IMR-90 (cell line): ENCODE data around the gene LEKR1. TPM values are rescaled to one million over a fixed set of nuclear protein-coding genes. Genes with fewer than 3 reads are reported as not detected.

Source experiments
- ATAC-seq: fragments of 200-7000 bp; cut with Tn5 transposase; 2 replicates; pipeline ENCODE4 v1.9.1; 2020; ENCODE audit warnings: low read depth, mild to moderate bottlenecking, moderate library complexity
- BruUV-seq: library from RNA; stranded (reverse); fragments of 400-500 nt; replicated peaks from 2 replicates; lab custom pipeline; 2021; lab: Mats Ljungman, UMichigan
- CTCF ChIA-PET: fragments of 300-600 bp; formaldehyde crosslinking; extraction: SDS; loops from one replicate; lab custom pipeline; 2021; ENCODE audit warnings: antibody characterized with exemption; lab: Yijun Ruan, JAX
- POLR2A ChIA-PET: fragments of 300-600 bp; sonication (Branson Sonifier 250); formaldehyde crosslinking; loops from one replicate; lab custom pipeline; 2022; ENCODE audit warnings: antibody characterized with exemption; ENCODE audit not compliant: unreplicated experiment; lab: Charles Lee
- DNase-seq: peaks from one replicate; pipeline ENCODE4 v3.0.0; 2013
- H2AFZ ChIP-seq: replicated peaks from 2 replicates; pipeline ENCODE3; 2013; ENCODE audit warnings: low read length, mild to moderate bottlenecking; ENCODE audit not compliant: poor library complexity
- H2AK5ac ChIP-seq: 2 replicates; pipeline ENCODE4 v1.6.1; 2013; ENCODE audit warnings: low read depth, low read length, inconsistent platforms
- H2AK9ac ChIP-seq: replicated peaks from 2 replicates; pipeline ENCODE3; 2013; ENCODE audit warnings: mild to moderate bottlenecking, low read depth, low read length, moderate library complexity; ENCODE audit not compliant: poor library complexity
- H2BK120ac ChIP-seq: 2 replicates; pipeline ENCODE4 v1.6.1; 2013; ENCODE audit warnings: low read depth, low read length, inconsistent platforms
- H2BK15ac ChIP-seq: 3 replicates; pipeline ENCODE4 v1.6.1; 2013; ENCODE audit warnings: low read depth, low read length, inconsistent platforms
- H2BK20ac ChIP-seq: 2 replicates; pipeline ENCODE4 v1.6.1; 2013; ENCODE audit warnings: low read depth, mild to moderate bottlenecking, inconsistent platforms, low read length, moderate library complexity
- H2BK5ac ChIP-seq: 2 replicates; pipeline ENCODE4 v1.6.1; 2013; ENCODE audit warnings: mild to moderate bottlenecking, low read depth, low read length, inconsistent platforms; ENCODE audit not compliant: poor library complexity, severe bottlenecking
- H3K14ac ChIP-seq: replicated peaks from 2 replicates; pipeline ENCODE4 v1.6.1; 2013; ENCODE audit warnings: low read depth, low read length, inconsistent platforms
- H3K18ac ChIP-seq: 2 replicates; pipeline ENCODE4 v1.6.1; 2013; ENCODE audit warnings: low read depth, low read length, control low read depth
- H3K23ac ChIP-seq: 2 replicates; pipeline ENCODE4 v1.6.1; 2013; ENCODE audit warnings: low read depth, low read length, inconsistent platforms
- H3K27ac ChIP-seq: 2 replicates; pipeline ENCODE4 v1.5.1; 2013; ENCODE audit warnings: mild to moderate bottlenecking, control low read depth, low read length; ENCODE audit not compliant: insufficient read depth
- H3K27me3 ChIP-seq: 2 replicates; pipeline ENCODE4 v1.6.1; 2013; ENCODE audit warnings: low read length; ENCODE audit not compliant: control insufficient read depth, insufficient read depth
- H3K36me3 ChIP-seq: 2 replicates; pipeline ENCODE4 v1.6.1; 2013; ENCODE audit warnings: low read length, mixed read lengths; ENCODE audit not compliant: control insufficient read depth, insufficient read depth
- H3K4ac ChIP-seq: 2 replicates; pipeline ENCODE4 v1.6.1; 2013; ENCODE audit warnings: low read depth, low read length, inconsistent platforms
- H3K4me1 ChIP-seq: 2 replicates; pipeline ENCODE4 v1.6.1; 2013; ENCODE audit warnings: low read length, mixed read lengths; ENCODE audit not compliant: control insufficient read depth, insufficient read depth
- H3K4me2 ChIP-seq: 2 replicates; pipeline ENCODE4 v1.6.1; 2013; ENCODE audit warnings: low read depth, mild to moderate bottlenecking, control low read depth, low read length, moderate library complexity
- H3K4me3 ChIP-seq: 2 replicates; pipeline ENCODE4 v1.5.1; 2013; ENCODE audit warnings: low read depth, mild to moderate bottlenecking, control low read depth, low read length, moderate library complexity; ENCODE audit not compliant: insufficient read depth
- H3K56ac ChIP-seq: 2 replicates; pipeline ENCODE4 v1.6.1; 2013; ENCODE audit warnings: low read length, inconsistent platforms; ENCODE audit not compliant: insufficient read depth; ENCODE audit errors: extremely low read depth
- H3K79me1 ChIP-seq, 2 experiments: 2 replicates each; pipeline ENCODE4 v1.6.1; 2013; ENCODE audit warnings: low read length in 2 of 2, inconsistent platforms in 1 of 2, low read depth in 1 of 2
- H3K9ac ChIP-seq: 2 replicates; pipeline ENCODE4 v1.6.1; 2013; ENCODE audit warnings: low read depth, low read length, control low read depth
- H3K9me1 ChIP-seq: 2 replicates; pipeline ENCODE4 v1.6.1; 2013; ENCODE audit warnings: low read length, inconsistent platforms; ENCODE audit not compliant: insufficient read depth
- H3K9me3 ChIP-seq: 2 replicates; pipeline ENCODE4 v1.6.1; 2013; ENCODE audit warnings: low read length; ENCODE audit not compliant: control insufficient read depth, insufficient read depth
- H4K20me1 ChIP-seq: 2 replicates; pipeline ENCODE4 v1.6.1; 2013; ENCODE audit warnings: low read length, inconsistent platforms; ENCODE audit not compliant: insufficient read depth
- H4K5ac ChIP-seq: 2 replicates; pipeline ENCODE4 v1.6.1; 2013; ENCODE audit warnings: mild to moderate bottlenecking, low read depth, low read length, control low read depth
- H4K8ac ChIP-seq, 2 experiments: 2 replicates each; pipeline ENCODE4 v1.6.1; 2013; ENCODE audit warnings: low read depth in 2 of 2, low read length in 2 of 2, control low read depth in 1 of 2, inconsistent platforms in 1 of 2
- H4K91ac ChIP-seq: 2 replicates; pipeline ENCODE4 v1.6.1; 2013; ENCODE audit warnings: low read depth, low read length, inconsistent platforms; ENCODE audit not compliant: insufficient read depth
- CEBPB ChIP-seq: IDR thresholded peaks from 2 replicates; pipeline ENCODE4 v1.6.1; 2012; ENCODE audit warnings: low read depth, low read length, improper control_type of control experiment
- FOS ChIP-seq: fragments of 150-350 bp; IDR thresholded peaks from 2 replicates; pipeline ENCODE4 v1.6.1; 2016; ENCODE audit warnings: low read depth, low read length
- MAFK ChIP-seq: IDR thresholded peaks from 2 replicates; pipeline ENCODE4 v1.6.1; 2012; ENCODE audit warnings: low read depth, low read length, improper control_type of control experiment
- NFE2L2 ChIP-seq: fragments of 150-350 bp; IDR thresholded peaks from 2 replicates; pipeline ENCODE4 v1.6.1; 2016; ENCODE audit warnings: low read depth, mild to moderate bottlenecking, low read length
- WGBS, 2 experiments: methylation state at CpG; one replicate each; pipeline versions ENCODE4 v1.1.5 to v1.1.7; 2013; ENCODE audit warnings: missing lambda C conversion rate in 2 of 2; ENCODE audit not compliant: insufficient read length in 1 of 2; ENCODE audit errors: extremely low coverage in 2 of 2; 5-methylcytosine and 5-hydroxymethylcytosine counted together
- dilution Hi-C: fragments of 300-500 bp; cut with HindIII; formaldehyde crosslinking; loops from one replicate; pipeline ENCODE4 v1.14.3; 2018; ENCODE audit warnings: low sequenced_read_pairs; ENCODE audit not compliant: unreplicated experiment
- in situ Hi-C: fragments of 300-500 bp; cut with MboI; formaldehyde crosslinking; loops from 3 replicates; pipeline ENCODE4 v1.14.3; 2019; ENCODE audit warnings: low sequenced_read_pairs, inconsistent platforms, mixed read lengths
- intact Hi-C: fragments of 100-400 bp; cut with micrococcal nuclease; formaldehyde crosslinking; loops from 2 replicates; pipeline ENCODE4 v1.10.0; 2022
- polyA plus RNA-seq, 3 experiments: library from polyadenylated mRNA; depleted of rRNA; stranded (reverse); fragments of >200 nt; gene quantifications; 2 replicates each; pipeline ENCODE4 v1.2.3, GENCODE V29; 2012; ENCODE audit warnings: low replicate concordance in 1 of 3
- total RNA-seq: library from RNA; depleted of rRNA; stranded (reverse); fragments of >200 nt; gene quantifications from 2 replicates; pipeline ENCODE4 v1.2.3, GENCODE V29; 2012

The LEKR1 gene
- total and polyA plus RNA-seq, 2 of the 4 experiments (the other 2 are of a cell fraction), result 0.19 to 0.36 TPM

DNA sequence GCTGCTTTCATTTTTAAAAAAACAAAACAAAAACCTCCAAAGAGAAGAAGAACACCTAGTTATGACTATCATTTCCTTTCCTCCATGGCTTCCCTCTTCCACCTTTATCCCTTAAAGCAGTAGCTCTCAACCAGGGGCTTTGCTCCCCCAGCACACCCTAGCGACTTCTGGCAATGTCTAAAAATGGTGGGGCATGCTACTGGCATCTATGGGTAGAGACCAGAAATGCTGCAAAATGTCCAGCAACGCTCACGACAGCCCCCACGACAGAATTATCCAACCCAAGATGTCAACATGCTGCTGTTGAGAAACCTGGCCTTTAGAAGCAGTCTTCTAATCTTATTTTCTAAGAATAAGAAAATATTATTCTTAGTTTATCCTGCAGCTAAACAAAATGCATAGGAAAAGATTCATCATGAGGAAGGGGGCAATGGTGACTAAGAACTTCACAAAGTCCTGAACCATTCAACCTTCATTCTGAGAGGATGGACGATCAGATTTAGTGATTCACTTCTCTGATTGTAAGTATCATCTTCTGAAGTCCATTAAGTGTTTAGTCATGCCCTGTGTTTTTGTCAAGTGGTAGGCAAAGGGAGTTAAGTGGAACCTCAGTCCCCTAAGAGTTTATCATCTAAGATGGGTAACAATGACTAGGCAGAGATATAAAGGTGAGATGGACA, 252.1 kb downstream of the LEKR1 start:
- no TSS peak for BruUV-seq
- no peak overlapping the region for H3K18ac ChIP-seq
- POLR2A ChIA-PET, result no interaction called here
- H3K4me3 ChIP-seq, result no peak overlapping the region
- dilution Hi-C loops (no loop called here), in situ Hi-C loops (no loop called here), intact Hi-C loops (no loop called here)
- H3K36me3 ChIP-seq, result no peaks in the 10 kb centered on the region
- no peak overlapping the region for H3K27ac ChIP-seq
- no peaks in the 10 kb centered on the region for H3K9me3 ChIP-seq
- ATAC-seq (no peak), DNase-seq (peak; percentile 56)
- no peak overlapping the region for H2AFZ ChIP-seq
- H3K23ac ChIP-seq, result peak overlapping the region; percentile 48; the same call in 1 of the 2 replicates
- no peak overlapping the region for H3K56ac ChIP-seq
- H2BK120ac ChIP-seq, result 0 out of 2 replicates have a peak overlapping the region, but pooled peaks have one; percentile 32
- CTCF ChIA-PET, result interaction anchor here (0.7 kb wide), 1 partner anchor 35 kb away, joined by 4 read pairs; no protein-coding TSS in a partner anchor
- H4K8ac ChIP-seq, result no peak overlapping the region; a peak in 1 of 4 replicates
- TF ChIP-seq MAFK (peak; percentile 35; the same call in 1 of the 2 replicates), CEBPB (0 out of 2 replicates have a peak, but pooled peaks have one; percentile 10), FOS (no peak), NFE2L2 (peak; percentile 50; the same call in 1 of the 2 replicates)
- no peak overlapping the region for H3K4me2 ChIP-seq
- no peak overlapping the region for H4K91ac ChIP-seq
- H3K9ac ChIP-seq, result no peak overlapping the region
- H3K79me1 ChIP-seq, result peaks cover 0 to 4% of the 10 kb centered on the region in 2 experiments; a peak in 1 of 4 replicates
- no peaks in the 10 kb centered on the region for H3K27me3 ChIP-seq
- no peak overlapping the region for H3K14ac ChIP-seq
- H2AK9ac ChIP-seq, result no peak overlapping the region
- H2BK5ac ChIP-seq, result no peak overlapping the region
- no peak overlapping the region for H4K5ac ChIP-seq
- H3K4ac ChIP-seq, result no peak overlapping the region
- H2AK5ac ChIP-seq, result no peak overlapping the region
- H2BK15ac ChIP-seq, result no peak overlapping the region
- H4K20me1 ChIP-seq, result no peaks in the 10 kb centered on the region
- peaks cover 8% of the 10 kb centered on the region; the same call in 1 of the 2 replicates for H3K9me1 ChIP-seq
- no CpG with 5 or more reads among the region's 5 CpGs for WGBS, 2 experiments
- no peak overlapping the region for H2BK20ac ChIP-seq
- H3K4me1 ChIP-seq, result peaks cover 18% of the 10 kb centered on the region
